ENCODE results near the gene ASCC1.

DNA sequence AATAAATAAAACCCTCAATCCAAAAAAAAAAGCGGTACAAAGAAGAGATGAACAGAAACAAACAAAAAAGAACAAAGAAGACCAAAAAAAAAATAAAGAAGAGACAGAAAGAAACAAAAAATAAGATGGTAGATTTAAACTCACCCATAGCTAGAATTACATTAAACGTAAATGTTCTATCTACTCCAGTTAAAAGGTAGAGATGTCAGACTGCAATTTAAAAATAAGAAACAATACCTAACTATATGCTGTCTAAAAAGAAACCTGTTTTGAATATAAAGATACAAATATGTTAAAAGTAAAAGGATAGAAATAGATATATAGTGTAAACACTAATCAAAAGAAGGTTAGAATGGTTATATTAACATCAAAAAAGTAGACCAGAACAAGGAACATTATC, 31.9 kb downstream of the ASCC1 start:
- TF ChIP-seq, protein P1, sequence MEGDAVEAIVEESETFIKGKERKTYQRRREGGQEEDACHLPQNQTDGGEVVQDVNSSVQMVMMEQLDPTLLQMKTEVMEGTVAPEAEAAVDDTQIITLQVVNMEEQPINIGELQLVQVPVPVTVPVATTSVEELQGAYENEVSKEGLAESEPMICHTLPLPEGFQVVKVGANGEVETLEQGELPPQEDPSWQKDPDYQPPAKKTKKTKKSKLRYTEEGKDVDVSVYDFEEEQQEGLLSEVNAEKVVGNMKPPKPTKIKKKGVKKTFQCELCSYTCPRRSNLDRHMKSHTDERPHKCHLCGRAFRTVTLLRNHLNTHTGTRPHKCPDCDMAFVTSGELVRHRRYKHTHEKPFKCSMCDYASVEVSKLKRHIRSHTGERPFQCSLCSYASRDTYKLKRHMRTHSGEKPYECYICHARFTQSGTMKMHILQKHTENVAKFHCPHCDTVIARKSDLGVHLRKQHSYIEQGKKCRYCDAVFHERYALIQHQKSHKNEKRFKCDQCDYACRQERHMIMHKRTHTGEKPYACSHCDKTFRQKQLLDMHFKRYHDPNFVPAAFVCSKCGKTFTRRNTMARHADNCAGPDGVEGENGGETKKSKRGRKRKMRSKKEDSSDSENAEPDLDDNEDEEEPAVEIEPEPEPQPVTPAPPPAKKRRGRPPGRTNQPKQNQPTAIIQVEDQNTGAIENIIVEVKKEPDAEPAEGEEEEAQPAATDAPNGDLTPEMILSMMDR (IDR thresholded peaks at IDR 0.05), result no peak
- no peak for TF ChIP-seq POLR2A (IDR thresholded peaks at IDR 0.05)

All from sigmoid colon (tissue), 3 donors.